GM18507 (cell line): ENCODE results near the gene ATXN1.

ENCODE experiments used
- DNase-seq: peaks from one replicate; pipeline ENCODE4 v3.0.0; 2011; ENCODE audit warnings: low read depth; ENCODE audit not compliant: insufficient read length; ENCODE audit errors: extremely low spot score
- FAIRE-seq: peaks from 2 replicates; lab custom pipeline; 2011; peaks lifted over from hg19 to GRCh38; lab: Jason Lieb, UNC

Gene ATXN1

DNA sequence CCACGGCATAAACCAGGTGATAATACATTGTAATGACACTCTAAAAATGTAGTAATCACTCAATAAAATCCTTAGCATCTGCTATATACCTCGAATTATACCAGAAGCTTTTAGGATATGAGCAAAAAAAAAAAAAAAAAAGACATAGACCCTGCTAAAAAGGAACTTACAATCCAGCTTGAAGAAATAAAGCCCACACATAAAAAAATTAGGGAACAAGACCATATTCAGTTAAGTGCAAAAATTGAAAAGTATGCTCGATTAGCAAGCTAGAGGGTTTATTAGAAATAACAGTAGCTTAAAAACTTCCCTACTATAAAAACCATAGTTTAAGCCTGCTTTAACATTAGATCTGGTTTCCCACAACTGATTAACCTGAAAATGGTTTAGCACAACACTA, 387.2 kb downstream of the ATXN1 start:
- FAIRE-seq: no peak
- DNase-seq: no peak

DNA sequence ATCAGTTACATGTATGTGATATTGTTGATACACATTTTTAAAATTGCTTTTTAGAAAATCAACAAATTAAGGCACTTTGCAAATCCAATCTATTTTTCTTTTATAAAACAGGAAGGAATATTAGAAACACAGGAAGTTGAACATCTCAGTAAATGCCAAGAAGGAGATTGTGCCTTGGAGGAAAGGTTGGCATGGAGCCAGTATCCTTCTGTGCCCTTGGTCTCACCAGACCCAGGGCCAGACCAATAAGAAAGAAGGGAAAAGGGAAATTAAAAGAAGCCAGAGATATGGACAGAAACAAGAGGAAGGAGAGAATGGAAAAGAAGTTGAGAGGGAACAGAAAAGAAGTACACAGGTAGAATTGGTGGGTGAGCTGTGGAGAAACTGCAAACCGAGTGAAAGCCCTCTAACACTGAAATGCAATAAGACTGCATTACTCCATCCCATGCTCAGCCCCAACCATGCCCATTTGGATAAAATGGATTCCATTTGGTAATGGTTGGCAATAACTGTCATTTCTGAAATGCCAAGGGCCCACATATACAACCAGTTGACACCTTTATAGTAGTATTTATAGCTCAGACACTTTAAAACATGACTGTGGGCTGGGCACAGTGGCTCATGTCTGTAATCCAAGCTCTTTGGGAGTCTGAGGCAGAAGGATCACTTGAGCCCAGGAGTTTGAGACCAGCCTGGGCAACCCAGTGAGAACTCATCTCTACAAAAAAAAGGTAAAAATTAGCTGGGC, 389.1 kb downstream of the ATXN1 start:
- FAIRE-seq: no peak
- DNase-seq: no peak

DNA sequence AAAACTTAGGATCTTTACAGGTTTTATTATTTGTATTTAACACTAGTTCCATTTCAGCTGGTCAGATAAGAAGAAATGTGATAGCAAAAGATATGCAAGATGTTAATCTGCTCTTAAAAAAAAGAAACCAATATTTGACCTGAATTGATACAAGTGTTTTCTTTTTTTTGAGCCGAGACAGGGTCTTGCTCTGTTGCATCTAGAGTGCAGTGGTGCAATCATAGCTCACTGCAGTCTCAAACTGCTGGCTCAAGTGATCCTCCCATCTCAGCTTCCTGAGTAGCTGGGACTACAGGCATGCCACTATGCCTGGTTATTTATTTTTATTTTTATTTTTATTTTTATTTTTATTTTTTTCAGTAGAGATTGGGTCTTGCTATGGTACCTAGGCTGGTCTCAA, 389.9 kb downstream of the ATXN1 start:
- FAIRE-seq (no peak), DNase-seq (no peak)

DNA sequence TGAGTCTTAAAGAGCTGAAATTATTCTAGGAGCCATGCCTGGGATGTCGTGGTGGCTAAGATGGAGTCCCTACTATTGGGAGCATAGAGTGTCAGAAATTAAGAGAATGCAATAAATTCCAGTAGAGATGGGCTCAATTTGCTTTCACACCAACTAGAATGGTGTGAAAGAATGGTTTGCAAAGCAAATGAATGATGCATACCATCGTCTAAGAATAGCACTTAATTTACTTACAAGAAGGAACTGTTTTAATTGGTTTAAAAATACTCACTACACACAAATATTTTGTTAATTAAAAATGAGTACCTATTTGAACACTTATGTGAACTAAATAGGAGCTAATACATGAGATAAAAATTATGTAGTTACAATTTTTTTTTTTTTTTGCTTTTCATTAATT, 390.3 kb downstream of the ATXN1 start:
- no peak for FAIRE-seq
- no peak for DNase-seq

DNA sequence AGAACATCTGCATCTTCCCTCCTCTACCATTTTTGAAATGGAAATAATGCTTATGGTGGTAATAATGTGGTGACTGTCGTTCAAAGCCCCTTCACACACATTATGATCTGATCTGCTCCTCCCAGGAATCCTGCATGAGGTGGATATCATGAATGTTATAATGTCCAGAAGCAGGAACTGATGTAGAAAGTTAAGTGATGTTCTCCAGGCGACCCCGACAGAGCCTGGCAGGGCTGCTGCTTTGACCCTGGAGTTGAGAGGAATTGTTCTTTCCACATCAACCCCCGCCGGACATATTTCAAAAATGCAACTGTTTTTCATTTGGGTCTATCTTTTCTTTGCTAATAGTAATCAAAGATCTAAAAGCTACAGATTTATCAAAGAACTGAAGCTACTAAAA, 391.3 kb downstream of the ATXN1 start:
- DNase-seq: no peak
- no peak for FAIRE-seq

DNA sequence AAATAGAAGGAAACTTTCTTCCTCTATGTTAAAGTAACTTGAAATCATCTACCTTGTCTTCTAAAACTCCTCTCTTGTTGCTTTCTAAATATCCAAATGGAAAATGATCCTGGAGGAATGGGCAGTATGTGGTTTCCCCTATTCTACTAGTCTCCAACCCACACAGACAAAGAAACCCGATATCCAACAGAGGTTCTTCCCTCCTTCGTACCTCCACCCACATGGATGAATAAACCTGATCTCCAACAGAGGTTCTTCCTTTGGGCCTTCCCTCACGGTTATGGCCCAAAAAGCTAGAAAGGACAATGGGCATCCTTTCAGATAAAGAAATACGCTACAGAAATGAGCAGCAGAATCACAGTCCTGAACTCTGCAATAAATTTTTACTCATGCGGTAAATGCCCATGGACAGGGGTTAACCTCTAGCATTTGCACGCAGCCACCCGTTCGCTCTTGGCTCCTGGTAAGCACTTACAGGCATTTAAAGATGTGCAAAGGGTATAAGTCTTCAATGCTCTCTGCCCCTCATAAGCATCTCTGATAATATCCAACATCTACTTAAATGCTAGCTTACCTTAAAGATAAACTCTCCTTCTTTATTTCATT, 392.0 kb downstream of the ATXN1 start:
- no peak for FAIRE-seq
- DNase-seq: no peak

DNA sequence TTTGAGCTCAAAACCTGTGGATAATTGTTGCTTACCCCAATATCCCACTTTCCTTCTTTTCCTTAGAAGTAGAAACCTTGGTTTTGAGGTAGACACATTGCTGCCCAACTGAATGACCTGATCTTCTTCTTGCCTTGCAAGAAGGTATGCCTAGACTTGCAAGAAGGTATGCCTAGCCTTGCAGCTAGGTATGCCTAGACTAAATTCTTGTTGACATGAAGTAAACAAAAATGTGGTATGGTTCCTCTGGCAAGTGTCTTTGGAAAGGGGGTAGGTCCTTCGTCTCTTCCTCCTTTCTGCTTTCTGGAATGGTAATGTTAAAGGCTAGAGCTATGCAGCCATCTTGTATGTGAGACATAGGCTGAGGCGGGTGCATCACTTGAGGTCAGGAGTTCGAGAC, 393.7 kb downstream of the ATXN1 start:
- DNase-seq (no peak), FAIRE-seq (no peak)

DNA sequence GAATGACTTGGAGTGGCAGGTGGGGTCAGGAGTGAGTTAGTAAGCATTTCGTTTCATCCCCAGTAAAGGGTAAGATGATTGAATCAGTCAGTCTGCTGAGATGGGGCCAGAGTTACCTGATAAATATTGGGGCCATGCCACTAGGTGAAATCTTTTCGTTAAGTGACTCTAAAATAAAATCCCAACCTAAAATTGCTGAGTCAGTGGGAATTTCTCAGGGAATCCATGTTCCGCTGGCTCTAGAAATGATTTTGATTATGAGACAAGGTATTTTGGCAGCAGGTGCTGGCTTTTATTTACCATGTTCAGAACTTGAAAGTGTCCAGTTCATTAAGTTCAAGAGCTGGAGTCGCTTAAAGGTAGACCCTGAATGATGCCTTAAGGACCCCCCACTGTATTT, 397.5 kb downstream of the ATXN1 start:
- no peak for FAIRE-seq

DNA sequence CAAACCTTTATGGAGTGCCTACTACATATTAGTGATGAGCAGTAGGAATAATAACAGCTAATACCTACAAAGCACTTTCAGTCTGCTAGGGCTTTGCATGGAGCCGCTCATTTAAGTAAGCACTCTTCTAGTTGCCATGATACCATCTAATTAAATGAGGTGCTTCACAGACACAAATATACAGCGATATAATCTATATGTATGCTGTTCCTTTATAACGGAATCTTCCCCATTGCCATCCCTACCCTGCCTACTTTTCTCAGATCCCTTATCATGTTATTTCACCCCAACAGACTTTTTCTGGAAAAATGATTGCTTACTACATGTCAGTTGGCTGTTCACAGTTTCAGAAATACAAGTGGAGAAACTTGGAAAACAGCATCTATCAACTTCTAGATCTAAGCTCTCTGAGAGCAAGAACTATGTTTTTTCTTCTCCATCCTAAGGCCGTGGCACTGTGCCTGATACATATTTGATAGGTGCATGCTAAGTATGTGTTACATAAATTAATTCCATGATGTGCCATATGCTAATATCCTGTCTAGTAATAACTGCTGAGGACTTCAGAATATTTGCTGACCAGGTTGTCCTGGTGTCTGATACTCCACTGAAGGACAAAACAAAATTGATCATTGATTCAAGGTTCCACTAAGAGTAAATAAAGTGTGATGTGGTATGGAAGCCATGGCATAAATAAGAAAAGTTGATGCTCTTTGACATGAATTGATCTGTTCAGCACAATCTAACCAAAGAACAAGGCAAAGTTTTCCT, 398.3 kb downstream of the ATXN1 start:
- no peak for DNase-seq
- no peak for FAIRE-seq

More for the DNA sequence above, 397.5 kb downstream of the ATXN1 start:
- no peak for DNase-seq

DNA sequence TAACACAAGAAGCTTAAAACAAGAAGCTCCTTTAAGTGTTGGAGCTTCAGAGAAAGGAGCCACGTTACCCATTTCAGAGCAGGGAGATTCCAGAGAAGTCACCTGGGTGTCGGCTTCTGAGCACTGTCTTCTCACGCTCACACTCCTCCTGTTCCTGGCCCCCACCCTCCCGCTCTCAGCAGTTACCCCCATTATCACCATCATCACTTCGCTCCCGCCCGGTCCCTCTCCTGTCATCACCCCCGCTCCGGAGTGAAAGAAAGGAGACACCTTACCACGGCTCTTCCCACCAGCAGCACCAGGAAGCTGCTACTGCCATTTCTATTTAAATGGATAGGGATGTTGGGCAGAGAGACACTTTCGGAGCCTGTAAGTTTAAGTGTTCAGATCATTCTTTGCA, 399.0 kb downstream of the ATXN1 start:
- FAIRE-seq (no peak), DNase-seq (no peak)

DNA sequence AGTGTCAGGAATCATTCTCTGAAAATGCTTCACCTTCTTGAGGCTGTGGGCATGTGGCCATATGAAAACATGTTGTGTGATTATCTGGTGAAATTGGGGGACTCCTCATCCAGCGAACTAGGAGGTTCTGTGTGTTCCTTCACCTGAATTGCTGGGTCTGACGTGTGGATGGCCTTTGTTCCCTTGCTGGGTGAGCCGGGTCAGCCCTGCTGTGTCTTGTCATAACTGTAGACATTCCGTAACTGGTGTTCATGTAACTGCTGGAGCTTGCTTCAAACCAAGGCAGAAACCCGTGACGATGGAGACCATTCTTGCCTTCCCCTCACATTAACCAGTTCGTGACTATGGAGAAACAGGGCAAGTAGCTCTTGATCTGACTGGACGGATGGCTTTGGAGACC, 399.4 kb downstream of the ATXN1 start:
- FAIRE-seq: no peak

DNA sequence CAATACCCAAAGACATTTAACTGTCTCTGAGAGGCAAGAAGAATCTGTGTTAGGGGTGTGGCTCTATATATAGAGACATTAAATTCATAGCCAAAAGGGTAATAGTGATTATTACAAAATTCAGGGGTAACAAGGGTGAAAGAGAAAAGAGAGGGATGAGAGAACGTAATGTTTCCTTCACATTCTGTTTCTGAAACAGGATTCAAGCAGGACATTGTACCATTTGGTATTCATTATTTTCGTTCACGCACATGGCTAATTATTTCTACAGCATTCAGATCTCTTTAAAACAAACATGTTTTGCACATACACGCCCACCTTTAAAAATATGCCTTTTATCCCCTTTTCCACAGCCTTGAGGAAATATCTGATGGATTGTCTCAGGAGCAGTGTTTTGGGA, 400.1 kb downstream of the ATXN1 start:
- DNase-seq (no peak), FAIRE-seq (no peak)

More for the DNA sequence above, 399.4 kb downstream of the ATXN1 start:
- no peak for DNase-seq

DNA sequence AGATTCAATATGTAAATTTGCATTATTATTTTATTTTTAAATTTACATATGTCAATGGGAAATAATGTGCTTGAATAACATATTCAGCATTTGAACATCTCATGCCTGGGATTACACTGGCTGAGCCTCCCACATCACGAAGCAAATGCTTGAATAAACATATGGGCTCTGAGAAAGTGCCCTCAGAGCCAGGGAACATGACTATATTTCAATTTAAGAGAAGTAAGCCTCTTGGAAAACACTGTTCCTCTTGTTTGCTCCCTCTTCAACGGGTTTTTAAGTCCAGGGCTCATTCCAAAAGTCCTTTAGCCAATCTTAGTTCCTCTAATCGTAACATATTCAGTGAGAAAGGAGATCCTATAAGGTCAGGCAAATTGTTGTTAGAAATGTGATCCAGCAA, 400.9 kb downstream of the ATXN1 start:
- DNase-seq (no peak), FAIRE-seq (no peak)

DNA sequence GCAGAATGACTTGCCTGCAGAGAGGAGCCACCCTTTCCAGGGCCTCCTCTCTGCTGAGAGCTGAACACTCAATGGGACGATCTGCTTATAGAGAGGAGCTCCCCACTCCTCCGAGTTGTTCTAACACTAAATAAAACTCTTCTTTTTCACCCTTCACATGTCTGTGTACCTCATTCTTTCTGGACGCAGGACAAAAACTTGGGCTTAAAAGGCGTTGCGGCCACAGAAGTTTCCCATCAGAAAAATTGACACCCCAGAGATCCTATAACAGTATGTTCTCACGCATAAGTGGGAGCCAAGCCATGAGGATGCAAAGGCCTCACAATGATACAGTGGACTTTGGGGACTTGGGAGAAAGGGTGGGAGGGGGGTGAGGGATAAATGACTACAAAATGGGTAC, 401.7 kb downstream of the ATXN1 start:
- DNase-seq: no peak
- no peak for FAIRE-seq

DNA sequence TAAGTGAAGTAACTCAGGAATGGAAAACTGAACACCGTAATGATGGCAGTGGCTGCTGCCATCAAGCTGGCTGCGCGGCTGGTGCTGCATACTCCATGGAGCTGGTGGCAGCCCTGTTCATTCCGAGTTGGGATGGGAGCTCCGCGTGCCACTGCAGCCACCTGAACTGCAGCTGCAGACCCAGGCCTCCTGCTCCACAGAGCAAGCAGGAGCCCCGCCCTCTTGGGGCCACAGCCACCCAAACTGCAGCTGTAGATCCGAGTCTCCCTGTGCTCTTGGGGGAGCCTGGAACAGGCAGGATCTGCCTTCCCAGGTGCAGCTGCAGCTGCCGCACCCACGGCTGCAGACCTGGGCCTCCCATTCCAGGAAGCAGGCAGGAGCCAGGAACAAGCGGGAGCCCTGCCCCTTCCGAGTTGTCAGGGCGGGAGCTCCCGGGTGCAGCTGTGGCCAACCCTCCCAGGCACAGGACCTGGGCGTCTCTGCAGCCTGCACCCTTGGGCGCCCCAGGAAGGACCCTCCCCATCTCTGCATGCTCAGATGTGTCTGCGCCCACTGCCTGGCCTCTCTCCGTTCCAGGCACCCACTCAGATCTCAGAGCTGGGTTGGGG, 402.6 kb downstream of the ATXN1 start:
- no peak for FAIRE-seq
- DNase-seq: no peak

DNA sequence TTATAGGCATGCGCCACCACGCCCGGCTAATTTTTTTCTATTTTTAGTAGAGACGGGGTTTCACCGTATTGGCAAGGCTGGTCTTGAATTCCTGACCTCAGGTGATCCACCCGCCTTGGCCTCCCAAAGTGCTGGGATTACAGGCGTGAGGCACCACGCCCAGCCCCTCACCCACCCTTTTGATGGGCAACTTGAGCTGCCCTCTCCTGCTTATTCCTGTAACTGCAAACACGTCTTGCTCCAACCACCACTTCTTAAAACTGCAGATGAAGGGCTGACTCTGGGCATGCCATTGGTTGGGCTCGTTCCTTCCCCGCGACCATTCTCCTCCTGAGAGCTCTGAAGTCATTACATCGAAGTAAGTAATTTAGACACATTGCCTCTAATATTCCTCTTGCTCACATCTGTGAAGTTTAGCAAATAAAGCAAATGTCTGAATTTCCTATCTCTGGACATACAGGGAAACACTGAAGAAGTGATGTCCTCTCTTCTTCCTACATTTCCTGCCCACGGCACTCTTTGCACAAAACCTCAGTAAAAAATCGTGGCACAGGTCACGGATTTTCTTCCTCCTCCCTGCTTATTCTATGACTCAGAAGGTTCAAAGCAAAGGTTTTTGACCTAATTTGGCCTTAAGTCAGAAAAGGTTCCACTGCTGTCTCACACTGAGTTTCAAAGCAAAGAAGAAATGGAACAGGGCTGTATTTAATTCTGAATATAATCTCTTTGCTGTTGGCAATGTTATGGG, 405.4 kb downstream of the ATXN1 start:
- no peak for FAIRE-seq
- no peak for DNase-seq

DNA sequence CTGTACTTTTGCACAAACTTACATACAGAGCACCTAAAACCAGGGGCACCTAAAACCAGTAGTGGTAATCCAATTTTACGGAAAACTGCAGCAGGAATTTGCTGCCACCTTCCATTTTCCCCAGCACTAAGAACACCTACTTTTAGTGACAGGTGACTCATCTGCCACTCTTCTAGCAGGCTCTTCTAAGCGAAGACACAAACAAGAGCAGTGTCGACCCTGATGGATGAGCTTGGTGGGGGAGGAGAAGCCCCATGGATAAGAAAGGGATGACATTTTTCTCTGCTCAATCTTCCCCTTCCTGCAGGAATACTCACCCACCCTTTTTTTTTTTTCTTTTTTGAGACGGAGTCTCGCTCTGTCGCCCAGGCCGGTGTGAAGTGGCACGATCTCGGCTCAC, 406.0 kb downstream of the ATXN1 start:
- no peak for FAIRE-seq
- no peak for DNase-seq

DNA sequence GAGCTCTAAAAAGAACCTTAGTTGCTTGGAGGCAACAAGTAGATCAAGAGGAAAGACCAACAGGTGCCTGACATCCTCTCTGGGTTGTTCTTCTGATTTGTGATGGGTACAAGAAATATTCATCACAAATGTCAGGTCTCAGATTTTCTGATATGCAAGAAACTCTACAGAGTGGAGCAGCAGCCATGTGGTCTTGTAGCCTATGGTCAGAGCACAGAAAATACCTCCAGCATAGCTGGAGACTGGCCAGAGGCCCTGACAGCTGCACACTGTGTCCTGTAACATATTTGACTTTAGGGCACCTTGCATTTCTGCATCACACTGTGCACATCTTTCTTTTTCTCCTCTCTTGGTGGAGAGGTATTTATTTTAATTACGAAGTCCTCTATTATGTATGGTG, 406.6 kb downstream of the ATXN1 start:
- FAIRE-seq (no peak), DNase-seq (no peak)

DNA sequence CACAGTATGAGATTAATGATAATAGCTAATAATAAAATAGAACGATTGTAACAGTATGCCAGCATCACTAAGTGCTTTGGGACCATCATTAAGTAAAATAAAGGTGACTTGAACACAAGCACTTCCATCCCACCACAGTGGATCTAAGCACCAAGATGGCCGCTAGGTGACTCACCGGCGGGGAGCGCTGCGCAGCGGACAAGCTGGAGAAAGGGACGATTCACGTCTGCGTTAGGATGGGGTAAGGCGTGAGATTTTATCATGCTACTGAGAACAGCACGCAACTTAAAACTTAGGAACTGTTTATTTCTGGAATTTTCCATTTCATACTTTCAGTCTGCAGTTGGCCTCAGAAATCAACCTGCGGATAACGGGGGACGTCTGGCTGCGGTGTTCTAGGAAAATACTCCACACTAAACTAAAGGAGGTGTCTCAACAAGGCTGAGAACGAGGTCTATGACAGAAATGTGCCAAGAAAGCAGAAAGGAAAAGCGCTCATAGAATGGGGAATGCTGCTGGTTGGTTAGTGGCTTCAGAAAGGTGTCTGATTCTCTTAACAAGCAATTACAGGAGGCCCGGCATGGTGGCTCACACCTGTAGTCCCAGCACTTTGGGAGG, 408.3 kb downstream of the ATXN1 start:
- DNase-seq (no peak), FAIRE-seq (no peak)
